Endometrium (tissue), 2 donors: ENCODE measurements around the gene KPNA1.

ENCODE experiments used
- FAIRE-seq: peaks from 2 replicates; lab custom pipeline; 2012; peaks lifted over from hg19 to GRCh38; lab: Jason Lieb, UNC
- donor health status: control.
- donor health status: control.

Gene KPNA1

GRCh38 chr3:122382888-122383666 lies 131.7 kb downstream of the KPNA1 start, which contains the start of gene MIX23:
Gene MIX23 (minus strand): TSS chr3:122383231. CDS start chr3:122383224, 7 bp downstream.
- peak; percentile 57 for FAIRE-seq

- FAIRE-seq, result no peak
These were observed 136.8 kb downstream of the KPNA1 start for GRCh38 chr3:122377975-122378374.

- no peak for FAIRE-seq
These were observed 140.7 kb downstream of the KPNA1 start for GRCh38 chr3:122374034-122374433.
